ENCODE results near the gene PAX8. TPM values are rescaled to one million over a fixed set of nuclear protein-coding genes. Genes with fewer than 3 reads are reported as not detected.

PAX8 gene
- total and polyA plus RNA-seq, 5 experiments from 2014 or later: 0.52 to 1.6 (median 0.73) TPM

DNA sequence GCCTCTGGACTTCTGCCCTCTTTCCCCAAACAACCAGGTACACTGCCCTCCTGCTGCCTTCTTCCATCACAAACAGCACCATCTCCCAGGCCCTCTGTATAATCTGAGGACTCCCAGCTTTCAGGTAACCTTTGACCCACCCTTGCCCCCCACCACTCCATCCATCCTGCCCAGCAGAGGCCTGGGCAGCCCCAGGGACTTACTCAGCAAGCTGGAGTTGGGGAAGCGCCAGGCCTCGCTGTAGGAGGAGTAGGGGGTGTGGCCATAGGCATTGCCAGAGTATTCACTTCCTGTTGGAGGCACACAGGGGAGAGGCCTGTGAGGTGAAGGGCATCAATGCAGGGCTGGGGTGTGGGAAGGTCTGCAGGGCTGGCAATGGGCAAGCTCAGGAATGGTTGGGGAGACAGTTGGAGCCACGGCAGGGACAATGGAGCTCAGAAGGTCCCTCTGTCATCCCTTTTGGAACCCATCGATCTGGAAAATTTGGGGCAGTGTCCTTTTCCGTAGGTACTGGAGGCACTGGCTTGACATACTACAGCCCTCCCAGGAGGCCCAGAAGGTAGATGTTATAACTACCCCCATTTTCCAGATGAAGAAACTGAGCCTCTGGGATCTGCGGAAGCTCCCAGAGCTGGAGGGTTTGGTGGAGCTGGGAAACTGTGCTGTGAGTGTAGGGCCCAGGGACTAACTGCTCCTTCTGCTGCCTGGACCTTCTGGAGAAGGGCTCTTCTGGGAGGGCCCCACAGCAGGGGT lies 58.7 kb downstream of the PAX8 start:
- Mint-ChIP-seq H3K27me3 (peaks cover 0 to 2% (median 0%) of the 10 kb centered on the region in 5 donors), H3K4me1 (peaks cover 15 to 29% (median 26%) of the 10 kb centered on the region in 4 donors), H3K36me3 (no peaks in the 10 kb centered on the region), H3K27ac (peak overlapping the region in 1 of 10 donors; percentile 48), H3K4me3 (no peak overlapping the region), H3K9me3 (no peaks in the 10 kb centered on the region)
- ATAC-seq (no peak), DNase-seq (no peak)
- POLR2A ChIA-PET: interaction anchor here (1.1 to 1.9 kb wide), 2 partner anchors 15 to 31 kb away, joined by 3 to 7 read pairs; no protein-coding TSS in a partner anchor

DNA sequence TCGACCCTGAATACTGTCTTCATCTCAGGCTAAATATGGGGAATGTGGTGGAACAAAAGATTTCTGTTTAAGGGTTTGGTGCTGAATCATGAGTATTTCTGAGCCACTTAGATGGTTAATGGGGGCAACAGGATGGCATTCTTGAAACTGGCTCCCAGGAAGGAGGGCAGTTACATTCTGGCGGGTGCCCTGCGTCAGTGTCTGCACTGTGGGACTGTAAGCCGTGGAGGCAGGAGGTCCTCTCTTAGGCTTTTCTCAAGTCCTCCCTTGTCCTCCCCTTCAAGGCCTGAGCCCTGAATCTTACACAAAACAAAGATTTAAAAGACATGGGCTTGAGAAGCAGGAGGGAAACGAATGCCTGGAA lies 59.2 kb downstream of the PAX8 start:
- Mint-ChIP-seq H3K9me3 (no peaks in the 10 kb centered on the region), H3K4me1 (peaks cover 15 to 32% (median 28%) of the 10 kb centered on the region in 4 donors), H3K4me3 (no peak overlapping the region), H3K27me3 (peaks cover 0 to 1% (median 0%) of the 10 kb centered on the region in 5 donors), H3K27ac (peak overlapping the region in 2 of 10 donors; percentile 14 to 39), H3K36me3 (no peaks in the 10 kb centered on the region)
- POLR2A ChIA-PET: interaction anchor here (1.1 to 1.9 kb wide), 2 partner anchors 15 to 31 kb away, joined by 3 to 7 read pairs; no protein-coding TSS in a partner anchor
- ATAC-seq: no peak
- DNase-seq: no peak

DNA sequence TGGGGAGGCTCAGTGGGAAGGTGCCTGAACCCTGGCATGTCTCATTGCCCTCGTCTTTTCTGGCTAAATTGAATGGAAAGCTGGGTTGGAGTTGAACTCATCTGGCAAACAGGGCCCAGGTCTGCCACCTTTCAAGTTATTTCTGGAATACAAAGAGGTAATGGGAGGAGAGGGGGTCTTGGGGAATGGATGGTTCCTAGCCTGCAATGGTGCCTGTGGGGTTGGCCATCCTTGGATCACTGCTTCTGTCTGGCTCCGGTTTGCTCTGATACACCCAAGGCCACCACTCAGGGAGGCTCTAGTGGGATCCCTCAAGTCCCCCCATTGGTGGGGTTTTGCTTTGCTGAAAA lies 59.7 kb downstream of the PAX8 start:
- peaks cover 15 to 34% (median 28%) of the 10 kb centered on the region in 4 donors for H3K4me1 Mint-ChIP-seq
- DNase-seq: no peak
- no peaks in the 10 kb centered on the region for H3K27me3 Mint-ChIP-seq
- no peaks in the 10 kb centered on the region for H3K9me3 Mint-ChIP-seq
- no peak for ATAC-seq
- H3K4me3 Mint-ChIP-seq: no peak overlapping the region
- no peaks in the 10 kb centered on the region for H3K36me3 Mint-ChIP-seq
- POLR2A ChIA-PET: interaction anchor here (1.1 to 1.9 kb wide), 2 partner anchors 14 to 32 kb away, joined by 3 to 7 read pairs; no protein-coding TSS in a partner anchor
- no peak overlapping the region for H3K27ac Mint-ChIP-seq

DNA sequence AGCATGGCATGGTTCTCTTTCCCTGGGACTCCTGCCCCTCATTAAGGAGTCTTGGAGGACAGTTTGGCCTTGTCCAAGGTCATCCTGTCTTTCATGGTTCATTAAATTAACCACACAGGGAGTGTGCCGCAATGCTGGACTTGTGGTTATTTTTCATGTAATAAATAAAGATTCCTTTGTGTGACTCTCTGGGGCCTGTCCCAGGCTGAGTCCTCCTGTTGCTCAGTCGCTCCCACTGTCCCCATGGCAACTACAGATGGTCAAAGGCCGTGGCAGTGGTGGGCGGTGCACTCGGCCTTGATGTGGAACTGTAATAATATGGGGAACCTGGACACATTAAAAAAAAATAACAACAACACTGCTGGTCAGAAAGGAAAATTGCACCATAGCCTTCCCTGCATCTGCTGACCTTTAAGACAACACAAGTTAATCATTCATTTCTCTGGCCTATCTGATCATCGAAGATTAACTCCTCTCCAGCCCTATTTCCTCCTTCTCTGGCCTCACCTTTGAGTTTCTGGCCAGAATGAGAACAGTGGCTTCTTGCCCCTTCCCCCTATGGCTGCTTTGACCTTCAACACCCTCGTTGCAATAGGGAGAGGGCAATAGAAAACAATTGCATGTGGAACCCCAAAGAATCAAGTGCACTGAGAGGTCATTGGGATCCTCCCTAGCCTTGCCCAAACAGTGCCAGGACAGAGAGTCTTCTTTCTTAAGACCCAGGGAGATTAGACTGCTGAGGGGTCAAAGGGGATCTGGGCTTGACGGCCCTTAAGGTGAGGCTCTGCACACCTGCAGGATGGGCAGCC lies 60.2 kb downstream of the PAX8 start:
- DNase-seq: no peak
- H3K9me3 Mint-ChIP-seq: no peaks in the 10 kb centered on the region
- H3K36me3 Mint-ChIP-seq: no peaks in the 10 kb centered on the region
- H3K27ac Mint-ChIP-seq: peak overlapping the region in 4 of 10 donors; percentile 21 to 94 (median 65)
- H3K27me3 Mint-ChIP-seq: no peaks in the 10 kb centered on the region
- H3K4me3 Mint-ChIP-seq: peak overlapping the region in 3 of 10 donors; percentile 14 to 68 (median 53)
- POLR2A ChIA-PET: no interaction called here
- no peak for ATAC-seq
- peaks cover 15 to 34% (median 28%) of the 10 kb centered on the region in 4 donors for H3K4me1 Mint-ChIP-seq

DNA sequence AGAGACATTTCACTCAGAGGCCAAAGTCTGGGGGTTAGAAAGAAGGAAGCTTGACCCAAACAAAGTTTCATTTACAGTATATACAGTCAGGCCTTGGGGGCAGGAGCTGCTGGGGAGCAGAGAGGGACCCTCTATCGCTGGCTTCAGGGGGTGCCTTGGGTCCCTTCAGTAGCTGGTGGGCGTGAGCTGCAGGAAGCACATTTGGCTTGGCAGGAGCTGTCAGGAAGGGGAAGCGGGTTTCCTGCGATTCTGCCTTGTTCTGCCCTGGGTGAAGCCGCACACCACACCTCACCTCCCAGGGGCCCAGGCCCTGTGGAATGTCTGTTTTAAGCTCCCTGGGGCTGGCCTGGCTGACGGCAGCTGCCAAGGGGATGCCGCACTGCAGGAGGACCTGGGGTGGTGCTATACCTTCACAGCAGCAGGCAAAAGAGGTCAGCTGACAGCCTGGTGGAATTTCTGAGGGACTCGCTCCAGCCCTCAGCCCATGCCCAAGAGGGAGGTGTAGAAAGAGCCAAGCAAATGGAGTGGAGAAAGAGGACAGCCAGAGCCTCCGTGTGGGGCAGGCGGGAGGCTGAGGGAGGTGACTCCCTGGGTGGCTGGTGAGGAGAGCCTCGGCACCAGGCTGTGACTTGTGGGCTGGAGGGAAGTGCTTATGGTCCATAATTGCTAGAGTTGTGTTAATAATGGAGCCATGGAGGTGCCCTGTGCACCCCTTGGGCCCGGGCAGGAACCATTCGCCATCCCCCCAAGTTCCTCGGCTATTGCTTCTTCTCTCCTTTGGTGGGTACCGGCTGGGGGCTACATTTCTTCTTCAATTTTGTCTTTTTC lies 61.1 kb downstream of the PAX8 start:
- Mint-ChIP-seq H3K27me3 (no peaks in the 10 kb centered on the region), H3K36me3 (no peaks in the 10 kb centered on the region), H3K27ac (peak overlapping the region in 5 of 10 donors; percentile 36 to 94 (median 68)), H3K4me1 (peaks cover 15 to 34% (median 28%) of the 10 kb centered on the region in 4 donors), H3K4me3 (peak overlapping the region in 7 of 10 donors; percentile 59 to 77 (median 68)), H3K9me3 (no peaks in the 10 kb centered on the region)
- DNase-seq (peak in 1 of 10 donors; percentile 11), ATAC-seq (peak in 1 of 2 donors; percentile 53)
- POLR2A ChIA-PET: interaction anchor here (1.0 to 1.3 kb wide), 2 partner anchors 13 to 24 kb away, joined by 3 read pairs; no protein-coding TSS in a partner anchor

DNA sequence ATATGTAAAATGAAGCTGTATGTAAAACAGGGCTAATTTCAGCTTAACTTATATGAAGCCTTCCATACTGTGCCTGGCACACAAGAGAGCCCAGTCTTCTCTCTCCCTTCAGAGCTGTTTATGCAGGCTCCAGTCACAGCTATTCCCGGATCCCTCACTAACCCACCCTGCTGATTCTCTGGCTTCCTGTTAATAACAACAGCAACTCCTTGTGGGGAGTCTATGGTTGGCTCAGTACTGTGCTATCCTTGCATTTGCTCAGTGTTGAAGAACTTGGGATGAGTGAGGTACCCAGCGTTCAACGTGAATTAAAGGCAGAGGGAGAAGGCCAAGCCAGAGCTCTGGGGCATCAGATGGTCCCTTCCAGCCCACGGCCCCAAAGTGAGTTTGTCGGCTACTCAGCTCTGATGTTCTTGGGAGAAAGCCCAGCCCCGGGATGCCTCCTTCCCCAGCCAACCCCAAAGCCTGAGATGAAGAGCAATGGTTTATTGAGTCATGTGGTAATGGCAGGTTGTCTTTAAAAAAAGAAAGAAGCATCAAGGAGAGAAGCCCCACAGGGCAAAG lies 61.7 kb downstream of the PAX8 start:
- H3K4me1 Mint-ChIP-seq: peaks cover 15 to 34% (median 28%) of the 10 kb centered on the region in 4 donors
- H3K4me3 Mint-ChIP-seq: peak overlapping the region in 5 of 10 donors; percentile 30 to 77 (median 70)
- H3K9me3 Mint-ChIP-seq: no peaks in the 10 kb centered on the region
- ATAC-seq (no peak), DNase-seq (no peak)
- no peaks in the 10 kb centered on the region for H3K36me3 Mint-ChIP-seq
- POLR2A ChIA-PET: interaction anchor here (0.6 to 1.3 kb wide), 4 partner anchors 13 to 67 kb away, joined by 3 read pairs; no protein-coding TSS in a partner anchor
- no peaks in the 10 kb centered on the region for H3K27me3 Mint-ChIP-seq
- H3K27ac Mint-ChIP-seq: peak overlapping the region in 2 of 10 donors; percentile 36 to 94

DNA sequence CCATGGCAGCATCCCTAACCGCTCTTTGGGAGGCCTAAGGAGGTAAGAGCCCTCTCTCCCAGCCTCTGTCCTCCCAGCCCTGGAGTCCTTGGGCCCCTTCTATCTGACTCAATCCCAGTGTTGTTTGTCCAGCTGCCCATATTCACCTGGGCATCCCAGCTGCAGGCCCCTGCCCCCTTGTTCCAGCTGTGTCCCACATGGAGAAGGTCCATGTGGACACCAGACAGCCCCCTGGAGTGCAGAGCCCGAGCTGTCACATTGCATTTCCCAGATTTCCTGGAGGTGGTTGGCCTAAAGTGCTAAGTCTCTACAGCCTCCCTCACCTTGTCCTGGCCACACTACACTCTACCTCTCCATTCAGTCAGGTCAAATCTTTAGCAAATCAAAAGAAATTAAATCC lies 62.4 kb downstream of the PAX8 start:
- no peaks in the 10 kb centered on the region for H3K36me3 Mint-ChIP-seq
- peak overlapping the region in 1 of 10 donors; percentile 7 for H3K27ac Mint-ChIP-seq
- DNase-seq: no peak
- H3K4me1 Mint-ChIP-seq: peaks cover 15 to 34% (median 28%) of the 10 kb centered on the region in 4 donors
- POLR2A ChIA-PET: interaction anchor here (0.9 to 1.3 kb wide), 2 partner anchors 12 to 20 kb away, joined by 3 read pairs; no protein-coding TSS in a partner anchor
- no peaks in the 10 kb centered on the region for H3K27me3 Mint-ChIP-seq
- no peak for ATAC-seq
- no peaks in the 10 kb centered on the region for H3K9me3 Mint-ChIP-seq
- no peak overlapping the region for H3K4me3 Mint-ChIP-seq

DNA sequence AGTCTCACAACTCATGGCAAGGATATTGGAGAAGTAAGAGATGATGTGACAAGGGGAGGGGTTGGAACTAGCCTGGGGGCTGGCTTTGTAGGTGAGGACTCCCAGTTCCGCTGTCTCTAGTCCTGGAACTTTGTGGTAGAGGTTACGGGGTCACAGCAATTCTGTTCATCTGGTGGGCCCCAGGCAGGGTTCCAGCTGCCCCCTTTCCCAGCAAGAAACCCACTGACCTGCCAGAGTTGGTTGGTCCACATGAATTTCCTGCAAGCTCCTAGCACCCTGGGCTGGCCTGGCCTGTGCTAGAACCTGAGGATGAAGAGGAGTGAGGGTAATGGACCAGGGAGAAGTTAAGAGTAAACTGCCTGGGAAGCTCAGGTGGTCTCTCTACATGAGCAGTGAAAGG lies 63.7 kb downstream of the PAX8 start:
- Mint-ChIP-seq H3K9me3 (no peaks in the 10 kb centered on the region), H3K4me3 (no peak overlapping the region), H3K4me1 (peaks cover 18 to 34% (median 28%) of the 10 kb centered on the region in 4 donors), H3K27me3 (no peaks in the 10 kb centered on the region), H3K27ac (no peak overlapping the region), H3K36me3 (no peaks in the 10 kb centered on the region)
- no peak for ATAC-seq
- POLR2A ChIA-PET: interaction anchor here (0.6 kb wide), 1 partner anchor 90 kb away, joined by 3 read pairs; no protein-coding TSS in a partner anchor
- no peak for DNase-seq

DNA sequence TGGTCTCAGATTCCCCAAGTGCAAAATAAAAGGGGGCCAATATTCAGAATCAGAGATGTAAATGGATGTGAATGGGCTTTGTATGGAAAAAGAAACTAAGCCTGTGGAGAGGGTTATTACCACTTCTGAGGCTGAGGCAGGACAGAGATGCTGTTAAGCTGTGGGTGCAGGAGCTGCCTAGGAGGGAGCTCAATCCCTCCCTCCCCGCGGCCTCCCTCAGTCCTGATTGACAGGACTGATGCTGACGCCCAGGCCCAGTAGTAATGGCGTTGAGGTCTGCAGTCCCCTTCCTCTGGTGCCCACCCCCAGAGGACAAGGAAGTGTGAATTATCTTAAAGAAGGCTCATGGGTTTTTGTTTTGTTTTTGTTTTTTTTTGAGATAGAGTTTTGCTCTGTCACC lies 64.6 kb downstream of the PAX8 start:
- POLR2A ChIA-PET: interaction anchor here (0.6 kb wide), 1 partner anchor 32 kb away, joined by 3 read pairs; no protein-coding TSS in a partner anchor
- Mint-ChIP-seq H3K36me3 (no peaks in the 10 kb centered on the region), H3K27ac (peak overlapping the region in 2 of 10 donors; percentile 4 to 47), H3K4me3 (no peak overlapping the region), H3K27me3 (no peaks in the 10 kb centered on the region), H3K9me3 (no peaks in the 10 kb centered on the region), H3K4me1 (peaks cover 18 to 34% (median 25%) of the 10 kb centered on the region in 4 donors)
- ATAC-seq (no peak), DNase-seq (no peak)

DNA sequence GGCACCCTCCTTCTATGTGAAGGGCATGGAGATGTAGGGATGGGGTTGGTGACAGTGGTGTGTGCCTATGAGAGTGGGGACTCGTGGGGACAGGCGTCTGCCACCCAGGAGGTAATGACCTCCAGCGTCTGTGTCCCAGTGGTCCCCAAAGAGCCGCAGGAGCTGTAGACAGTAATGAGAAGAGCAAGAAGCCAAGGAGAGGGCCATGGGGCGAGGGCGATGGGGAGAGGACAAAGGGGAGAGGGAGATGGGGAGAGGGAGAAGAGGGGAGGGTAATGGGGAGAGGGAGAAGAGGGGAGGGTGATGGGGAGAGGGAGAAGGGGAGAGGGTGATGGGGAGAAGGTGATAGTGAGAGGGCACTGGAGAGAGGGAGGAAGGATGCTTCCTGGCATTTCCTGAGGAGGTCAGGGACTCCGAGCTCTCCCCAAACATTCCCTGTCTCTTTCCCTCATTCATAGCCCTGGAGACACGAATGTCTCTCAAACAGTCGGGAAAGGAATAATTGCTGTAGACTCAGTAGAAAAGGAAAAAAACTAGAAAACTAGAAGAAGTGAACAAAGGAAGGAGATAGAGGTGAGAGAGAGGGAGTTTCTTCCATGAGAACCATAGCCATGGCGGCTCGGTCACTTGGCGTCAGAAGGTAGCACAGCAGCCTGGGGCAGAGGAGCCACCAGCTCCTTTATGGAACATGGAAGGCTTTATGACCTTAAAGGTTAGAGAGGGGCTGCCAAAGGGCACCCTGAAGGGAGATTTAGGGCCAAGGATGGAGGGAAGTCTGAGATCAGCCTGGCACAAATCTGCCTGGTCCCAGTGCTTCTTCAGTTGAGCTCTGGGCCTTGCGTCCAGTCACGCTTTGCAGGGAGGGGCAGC lies 65.4 kb downstream of the PAX8 start:
- DNase-seq (no peak), ATAC-seq (no peak)
- H3K4me3 Mint-ChIP-seq: no peak overlapping the region
- peaks cover 17 to 31% (median 20%) of the 10 kb centered on the region in 4 donors for H3K4me1 Mint-ChIP-seq
- POLR2A ChIA-PET: interaction anchor here (1.3 kb wide), 1 partner anchor 10 kb away, joined by 3 read pairs; no protein-coding TSS in a partner anchor
- H3K27ac Mint-ChIP-seq: peak overlapping the region in 1 of 10 donors; percentile 48
- H3K9me3 Mint-ChIP-seq: no peaks in the 10 kb centered on the region
- no peaks in the 10 kb centered on the region for H3K27me3 Mint-ChIP-seq
- no peaks in the 10 kb centered on the region for H3K36me3 Mint-ChIP-seq

Measured in naive thymus-derived CD8-positive, alpha-beta T cell (primary cell).